OCI-LY3 (cell line): ENCODE measurements around the gene RPS6KB2.

Experiments used
- EZH2phosphoT487 ChIP-seq: fragments of 200-600 bp; shearing (Covaris generic); IDR thresholded peaks from 2 replicates; pipeline ENCODE4 v1.6.1; 2018; ENCODE audit warnings: antibody characterized with exemption, mixed run types, low read depth
- TF ChIP-seq, protein P1 (sequence below): fragments of 200-600, 300-600 bp; sonication (generic); IDR thresholded peaks from 2 replicates; pipeline ENCODE4 v1.5.1; 2014; ENCODE audit warnings: antibody characterized with exemption, low read length, low read depth

DNA sequence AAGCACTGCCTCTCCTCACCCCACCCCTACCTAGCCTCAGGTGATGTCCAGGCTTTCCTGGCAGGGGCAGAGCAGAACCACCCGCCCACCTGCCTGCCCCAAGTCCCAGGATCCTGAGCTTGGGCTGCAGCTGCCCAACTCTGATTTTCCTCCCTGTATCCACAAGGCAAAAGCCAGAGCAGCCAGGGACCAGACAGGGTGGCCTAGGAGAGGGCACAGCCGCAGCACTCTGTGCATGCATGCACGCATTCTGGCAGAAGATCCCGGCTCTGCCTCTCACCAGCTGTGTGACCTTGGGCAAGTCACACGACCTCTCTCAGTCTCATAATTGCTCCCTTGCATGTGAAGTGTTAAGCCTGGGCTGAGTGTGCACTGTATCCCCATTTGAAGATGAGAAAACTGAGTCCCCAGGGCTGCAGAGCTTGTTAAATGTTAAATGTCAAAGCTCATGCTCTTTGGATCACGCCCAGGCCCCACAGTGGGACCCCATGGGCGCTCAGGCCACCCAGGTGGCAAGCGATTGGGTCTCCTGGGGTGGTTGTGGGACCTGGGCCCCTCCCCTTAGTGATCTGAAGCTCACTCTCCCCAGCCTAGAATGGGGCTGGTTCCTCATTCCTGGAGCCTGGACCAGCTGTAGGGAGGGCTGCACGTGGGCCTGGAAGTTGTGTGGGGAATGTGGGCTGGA is 15.7 kb upstream of the RPS6KB2 start:
- TF ChIP-seq, protein P1, sequence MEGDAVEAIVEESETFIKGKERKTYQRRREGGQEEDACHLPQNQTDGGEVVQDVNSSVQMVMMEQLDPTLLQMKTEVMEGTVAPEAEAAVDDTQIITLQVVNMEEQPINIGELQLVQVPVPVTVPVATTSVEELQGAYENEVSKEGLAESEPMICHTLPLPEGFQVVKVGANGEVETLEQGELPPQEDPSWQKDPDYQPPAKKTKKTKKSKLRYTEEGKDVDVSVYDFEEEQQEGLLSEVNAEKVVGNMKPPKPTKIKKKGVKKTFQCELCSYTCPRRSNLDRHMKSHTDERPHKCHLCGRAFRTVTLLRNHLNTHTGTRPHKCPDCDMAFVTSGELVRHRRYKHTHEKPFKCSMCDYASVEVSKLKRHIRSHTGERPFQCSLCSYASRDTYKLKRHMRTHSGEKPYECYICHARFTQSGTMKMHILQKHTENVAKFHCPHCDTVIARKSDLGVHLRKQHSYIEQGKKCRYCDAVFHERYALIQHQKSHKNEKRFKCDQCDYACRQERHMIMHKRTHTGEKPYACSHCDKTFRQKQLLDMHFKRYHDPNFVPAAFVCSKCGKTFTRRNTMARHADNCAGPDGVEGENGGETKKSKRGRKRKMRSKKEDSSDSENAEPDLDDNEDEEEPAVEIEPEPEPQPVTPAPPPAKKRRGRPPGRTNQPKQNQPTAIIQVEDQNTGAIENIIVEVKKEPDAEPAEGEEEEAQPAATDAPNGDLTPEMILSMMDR: no peak
- no peak for TF ChIP-seq EZH2phosphoT487
